SIG-M5 treated with dmso at 0.1 percent for 504 hours (cell line): Measurements from ENCODE around the gene SNRPD3.
"Not testable (repeated sequence)": the region's sequence is repeated elsewhere in the genome, so short reads cannot be mapped to it uniquely, and the experiment has no call there.

Experiments
- DNase-seq: peaks from one replicate; lab custom pipeline; 2025; ENCODE audit not compliant: unreplicated experiment; lab: John Stamatoyannopoulos, UW

The SNRPD3 gene

DNA sequence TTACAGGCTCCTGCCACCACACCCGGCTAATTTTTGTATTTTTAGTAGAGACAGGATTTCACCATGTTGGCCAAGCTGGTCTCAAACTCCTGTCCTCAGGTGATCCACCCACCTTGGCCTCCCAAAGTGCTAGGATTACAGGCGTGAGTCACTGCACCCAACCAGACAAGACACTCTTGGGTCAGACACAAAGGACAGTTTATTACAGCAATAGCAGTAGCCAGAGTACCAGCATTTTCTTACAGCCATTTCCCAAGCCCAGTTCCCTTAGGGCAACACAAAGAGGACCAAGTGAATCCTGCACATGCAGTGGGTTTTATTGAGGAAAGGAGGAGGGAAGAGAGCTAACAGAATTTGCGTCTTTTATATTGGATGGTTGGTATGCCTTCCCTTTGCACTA lies 24.8 kb upstream of the SNRPD3 start:
- not testable (repeated sequence) for DNase-seq

DNA sequence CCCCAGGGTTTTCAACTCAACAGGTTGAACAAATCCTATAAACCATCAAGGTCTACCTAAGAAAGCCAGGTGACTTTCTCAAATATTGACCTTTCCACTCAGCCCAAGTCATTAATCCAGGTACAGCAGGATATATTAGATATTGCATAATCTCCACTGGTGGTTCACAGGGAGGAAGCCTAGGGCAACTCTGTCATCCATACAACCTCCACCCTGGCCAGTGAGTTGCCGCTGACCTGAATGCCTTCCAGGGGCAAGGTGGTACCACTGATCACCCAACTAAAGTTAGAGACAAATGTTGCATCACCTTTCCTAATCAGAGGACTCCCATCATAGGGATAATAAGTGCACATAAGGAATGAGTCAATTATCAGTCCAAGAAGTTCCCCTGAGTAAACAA lies 23.7 kb upstream of the SNRPD3 start:
- DNase-seq, result no peak

DNA sequence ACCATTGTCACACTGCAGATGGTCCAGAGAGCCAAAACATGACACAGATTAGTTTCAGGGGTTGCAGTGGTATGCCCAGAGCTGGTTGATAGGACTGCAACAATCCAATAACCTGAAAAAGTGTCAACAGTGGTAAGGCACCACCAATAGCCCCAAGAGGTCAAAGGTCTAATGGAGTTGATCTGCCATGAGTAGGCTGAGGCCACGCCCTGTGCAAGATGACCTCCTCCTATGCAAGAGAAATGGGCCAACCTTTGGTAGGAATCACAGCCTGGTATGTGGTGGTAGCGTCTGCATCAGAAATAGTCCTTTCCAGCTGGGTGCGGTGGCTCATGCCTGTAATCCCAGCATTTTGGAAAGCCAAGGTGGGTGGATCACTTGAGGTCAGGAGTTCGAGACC lies 20.5 kb upstream of the SNRPD3 start:
- DNase-seq, result no peak

DNA sequence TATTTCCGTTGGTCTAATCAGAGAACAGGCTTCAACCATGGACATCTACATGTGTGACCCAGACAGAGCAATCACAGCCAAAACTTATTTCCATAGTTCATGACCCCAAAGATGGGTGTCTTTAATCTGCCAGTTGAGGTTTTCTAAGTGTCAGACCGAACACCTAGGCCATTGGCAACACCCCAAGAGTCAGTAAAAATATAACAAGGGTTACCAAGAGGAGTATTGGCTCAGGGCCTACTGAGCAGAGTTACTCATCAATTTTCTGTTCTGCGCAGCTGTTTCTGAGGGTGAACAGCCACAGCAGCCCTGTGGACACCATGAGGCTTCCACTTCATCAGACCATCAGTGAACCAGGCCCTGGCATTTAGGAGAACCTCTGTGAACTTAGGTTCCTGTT lies 19.7 kb upstream of the SNRPD3 start:
- no peak for DNase-seq

DNA sequence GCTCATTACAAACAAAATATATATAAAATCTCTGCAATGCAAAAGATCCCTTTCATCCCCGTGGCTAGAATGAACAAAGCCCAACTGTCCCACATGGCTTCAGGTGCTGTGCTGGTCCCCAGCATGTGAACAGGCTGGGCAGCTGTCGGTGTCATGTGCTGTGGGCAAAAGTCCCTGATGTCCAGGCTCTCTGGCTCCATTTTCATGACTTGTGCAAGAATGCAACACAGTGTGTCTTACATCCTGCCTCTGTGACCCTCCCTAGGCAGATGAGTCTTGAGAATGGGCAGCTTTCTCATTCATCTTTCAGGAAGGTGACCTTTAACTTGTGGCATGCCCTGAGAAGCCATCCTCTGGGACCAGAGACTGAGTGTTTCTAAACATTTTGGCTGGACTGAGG lies 15.3 kb upstream of the SNRPD3 start:
- no peak for DNase-seq

DNA sequence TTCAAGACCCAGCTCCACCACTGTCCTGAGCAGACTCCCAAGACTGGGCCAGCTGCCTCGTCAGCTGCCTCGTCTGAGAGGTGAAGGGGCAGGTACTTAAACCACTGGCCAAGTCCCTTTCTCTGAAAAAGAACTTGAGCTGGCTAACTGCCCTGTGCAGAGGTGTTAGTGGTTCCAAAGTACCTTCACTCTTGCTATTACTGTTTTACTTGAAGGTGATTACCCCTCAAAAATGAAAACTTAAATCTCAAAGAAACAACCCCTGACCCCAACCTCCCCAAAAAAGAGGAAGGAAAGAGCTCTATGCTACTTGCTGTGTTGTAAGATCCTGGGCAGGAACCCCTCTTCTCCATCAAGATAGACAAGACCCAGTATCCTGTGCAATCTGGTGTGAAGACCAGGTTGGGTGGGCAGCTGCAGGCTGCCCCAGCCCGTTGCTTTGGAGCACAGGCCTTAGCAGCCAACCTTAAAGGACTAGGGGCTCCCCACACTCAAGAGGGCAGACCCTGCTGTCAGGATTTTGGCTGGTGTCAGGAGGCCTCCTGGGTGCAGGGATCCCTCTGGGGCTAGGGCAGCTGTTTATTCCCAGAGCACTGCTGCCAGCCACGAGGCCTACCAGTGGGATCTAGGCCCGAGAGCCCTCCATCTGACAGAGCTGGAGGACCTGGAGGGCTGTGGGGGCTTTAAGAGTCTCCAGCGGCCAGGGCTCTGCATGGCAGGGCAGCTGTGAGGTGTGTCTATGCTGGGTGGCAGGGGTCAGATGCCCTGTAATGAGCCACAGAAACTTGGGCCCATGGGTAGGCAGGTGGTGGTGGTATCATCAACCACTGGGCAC lies 13.9 kb upstream of the SNRPD3 start:
- no peak for DNase-seq

DNA sequence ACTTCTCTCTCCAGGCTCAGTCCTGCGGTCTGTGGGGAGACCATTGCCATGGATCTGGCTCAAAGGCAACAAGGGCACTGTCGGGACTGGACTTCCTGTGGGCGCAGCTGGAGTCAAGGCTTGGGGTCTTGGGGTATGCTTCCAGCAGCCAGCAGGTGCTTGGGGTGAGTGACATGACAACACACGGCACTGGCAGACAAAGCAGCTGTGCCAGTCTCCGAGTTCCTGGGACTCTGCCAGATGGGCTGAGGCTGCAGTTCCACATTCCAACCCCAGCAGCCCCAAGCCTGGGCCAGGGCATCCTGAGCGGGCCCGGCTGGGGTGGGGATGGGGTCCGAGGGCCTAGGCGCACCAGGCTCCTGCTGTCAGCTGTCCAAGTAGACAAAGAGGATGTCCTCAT lies 13.2 kb upstream of the SNRPD3 start:
- no peak for DNase-seq

DNA sequence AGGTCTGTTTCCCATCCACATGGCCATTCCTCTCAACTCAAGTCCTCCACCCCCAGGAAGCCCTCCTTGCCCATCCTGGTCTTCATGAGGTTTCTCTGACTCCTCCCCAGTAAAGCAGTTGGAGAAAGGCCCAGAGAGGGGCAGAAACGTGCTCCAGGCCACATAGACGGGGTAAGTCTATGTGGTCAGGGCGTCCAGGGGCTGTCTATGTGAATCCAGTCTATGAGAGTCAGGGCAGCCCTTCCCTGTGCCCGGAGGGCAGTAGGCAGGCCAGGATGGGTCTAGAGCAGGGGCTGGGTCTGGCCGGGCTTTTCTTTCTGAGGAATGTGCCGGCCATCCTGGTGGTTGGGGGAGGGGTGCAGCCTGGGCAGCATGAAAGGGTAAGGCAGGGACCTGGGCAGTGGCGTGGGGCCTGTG lies 12.6 kb upstream of the SNRPD3 start:
- no peak for DNase-seq

DNA sequence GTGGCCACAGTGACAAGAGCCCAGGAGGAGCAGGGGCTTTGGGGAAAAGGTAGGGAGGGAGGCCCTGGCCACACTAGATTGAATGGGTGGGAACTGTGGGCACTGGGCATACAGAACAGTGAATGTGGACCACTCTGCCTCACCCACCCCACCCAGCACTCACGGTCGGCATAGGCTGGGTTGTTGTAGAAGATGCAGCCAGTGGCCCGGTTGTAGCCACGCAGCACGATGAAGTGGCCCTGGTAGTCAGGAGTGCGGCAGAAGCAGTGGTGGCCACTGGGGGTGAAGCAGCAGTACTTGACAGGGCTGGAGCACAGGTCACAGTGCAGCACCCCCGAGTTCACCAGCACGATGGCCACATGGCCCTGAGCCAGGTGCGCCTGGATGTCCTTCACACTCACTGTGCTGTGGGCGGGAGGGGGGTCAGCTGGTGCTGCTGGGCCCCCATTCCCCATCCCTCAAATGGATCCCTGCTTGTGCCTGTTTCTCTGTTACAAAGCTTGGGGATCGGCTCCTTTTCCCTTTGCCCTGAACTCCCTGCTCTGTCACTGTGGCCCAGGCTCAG lies 12.0 kb upstream of the SNRPD3 start:
- DNase-seq, result no peak

DNA sequence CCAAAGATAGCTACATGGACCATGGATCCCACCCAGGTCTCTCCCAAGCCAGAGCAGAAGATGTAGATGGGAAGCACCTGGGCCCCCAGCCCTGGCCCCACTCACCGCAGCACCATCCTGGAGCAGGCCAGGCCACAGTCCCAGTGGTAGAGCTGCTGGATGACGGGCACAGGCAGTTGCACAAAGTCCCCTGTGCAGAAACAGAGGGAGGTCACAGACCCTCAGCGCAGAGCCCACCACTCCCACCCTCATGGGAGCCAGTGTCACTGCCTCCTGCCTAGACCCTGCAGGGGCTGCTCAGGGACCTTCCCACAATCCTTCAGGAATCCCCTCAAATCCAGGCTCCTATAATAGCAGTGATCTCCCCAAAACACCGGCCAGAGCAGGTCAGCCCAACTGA lies 7.0 kb upstream of the SNRPD3 start:
- no peak for DNase-seq

DNA sequence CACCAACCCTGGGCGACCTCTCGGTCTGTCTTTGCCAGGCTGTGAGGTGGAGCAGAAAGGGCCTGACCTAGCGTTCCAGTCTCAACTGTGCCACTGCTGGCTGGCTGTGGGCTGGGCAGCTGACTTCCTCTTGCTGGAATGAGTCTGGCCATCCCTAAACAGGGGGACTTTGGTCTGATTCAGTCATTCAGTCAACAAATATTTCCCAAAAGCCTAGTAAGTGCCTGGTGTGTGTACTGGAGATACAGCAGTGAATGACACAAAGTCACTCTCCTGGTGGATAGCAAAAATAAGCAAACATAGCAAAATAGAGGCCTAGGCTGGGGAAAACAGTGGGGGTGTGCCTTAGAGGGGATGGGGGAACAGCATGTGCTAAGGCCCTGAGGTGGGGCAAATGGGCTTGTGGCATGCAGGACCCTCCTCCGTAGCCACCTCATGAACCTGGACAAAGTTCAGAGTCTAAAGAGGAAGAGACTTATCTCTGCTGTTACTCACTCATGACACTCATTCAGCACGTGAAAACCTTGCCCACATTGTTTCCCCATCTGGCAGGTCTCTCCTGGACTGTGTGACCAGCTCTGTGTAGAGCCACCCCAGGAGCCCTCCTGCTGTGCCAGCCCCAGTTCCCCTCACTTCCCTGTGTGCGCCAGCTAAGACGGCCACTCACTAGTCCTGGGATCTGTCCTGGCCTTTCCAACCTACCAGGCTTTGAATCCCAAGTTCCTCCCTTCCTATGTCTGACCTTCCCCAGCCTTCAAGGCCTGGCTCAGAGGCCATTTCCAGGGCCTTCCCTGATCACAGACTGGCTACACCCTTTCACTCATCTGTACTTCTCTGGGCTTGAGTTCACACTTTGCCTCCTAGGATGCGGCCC lies 5.5 kb upstream of the SNRPD3 start:
- no peak for DNase-seq

DNA sequence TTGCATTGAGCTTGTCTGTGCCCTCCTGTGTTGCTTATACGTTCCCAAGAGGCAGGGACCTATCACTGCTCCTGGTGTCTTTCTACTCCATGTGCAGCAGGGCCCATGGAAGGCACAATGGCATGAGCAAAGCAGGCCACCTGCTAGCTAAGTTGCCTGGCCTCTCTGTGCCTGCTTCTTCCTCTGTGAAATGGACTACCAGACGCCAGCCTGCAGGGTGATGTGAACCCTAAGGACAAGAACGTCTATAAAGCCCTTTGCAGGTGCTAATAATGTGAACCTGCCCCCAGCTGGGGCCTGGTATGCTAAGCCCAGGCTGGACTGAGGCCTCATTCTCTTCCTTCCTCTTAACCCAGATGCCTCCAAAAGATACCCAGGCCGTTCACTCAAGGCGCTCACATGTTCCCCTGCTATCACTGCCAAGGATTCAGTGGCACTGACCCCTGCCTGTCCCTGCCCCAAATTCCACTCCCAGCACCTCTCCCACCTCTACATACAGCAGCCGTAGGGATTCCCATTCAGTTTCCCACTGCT lies 4.8 kb upstream of the SNRPD3 start:
- DNase-seq, result no peak

DNA sequence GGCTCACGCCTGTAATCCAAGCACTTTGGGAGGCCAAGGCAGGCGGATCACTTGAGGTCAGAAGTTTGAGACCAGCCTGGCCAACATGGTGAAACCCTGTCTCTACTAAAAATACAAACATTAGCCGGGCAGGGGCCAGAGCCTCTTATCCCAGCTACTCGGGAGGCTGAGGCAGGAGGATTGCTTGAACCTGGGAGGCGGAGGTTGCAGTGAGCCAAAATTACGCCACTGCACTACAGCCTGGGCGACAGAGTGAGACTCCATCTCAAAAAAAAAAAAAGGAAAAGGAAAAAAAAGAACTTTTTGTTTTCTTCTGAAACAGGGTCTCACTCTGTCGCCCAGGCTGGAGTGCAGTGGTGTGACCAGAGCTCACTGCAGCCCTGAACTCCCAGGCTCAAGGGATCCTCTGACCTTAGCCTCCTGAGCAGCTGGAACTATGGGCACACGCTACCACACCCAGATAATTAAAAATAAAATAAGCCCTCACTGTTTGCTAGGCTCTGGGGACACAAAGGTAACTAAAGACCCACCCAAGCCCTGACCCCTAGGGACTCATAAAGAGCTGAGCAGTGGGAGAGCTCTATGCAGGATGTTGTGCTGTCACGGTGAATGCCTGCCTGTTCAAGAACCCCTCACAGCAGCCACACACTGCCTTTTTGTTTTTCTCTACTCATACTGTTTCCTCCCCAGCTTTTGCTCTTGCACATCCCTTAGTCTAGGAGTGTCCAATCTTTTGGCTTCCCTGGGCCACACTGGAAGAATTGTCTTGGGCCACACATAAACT lies 3.1 kb upstream of the SNRPD3 start:
- not testable (repeated sequence) for DNase-seq

DNA sequence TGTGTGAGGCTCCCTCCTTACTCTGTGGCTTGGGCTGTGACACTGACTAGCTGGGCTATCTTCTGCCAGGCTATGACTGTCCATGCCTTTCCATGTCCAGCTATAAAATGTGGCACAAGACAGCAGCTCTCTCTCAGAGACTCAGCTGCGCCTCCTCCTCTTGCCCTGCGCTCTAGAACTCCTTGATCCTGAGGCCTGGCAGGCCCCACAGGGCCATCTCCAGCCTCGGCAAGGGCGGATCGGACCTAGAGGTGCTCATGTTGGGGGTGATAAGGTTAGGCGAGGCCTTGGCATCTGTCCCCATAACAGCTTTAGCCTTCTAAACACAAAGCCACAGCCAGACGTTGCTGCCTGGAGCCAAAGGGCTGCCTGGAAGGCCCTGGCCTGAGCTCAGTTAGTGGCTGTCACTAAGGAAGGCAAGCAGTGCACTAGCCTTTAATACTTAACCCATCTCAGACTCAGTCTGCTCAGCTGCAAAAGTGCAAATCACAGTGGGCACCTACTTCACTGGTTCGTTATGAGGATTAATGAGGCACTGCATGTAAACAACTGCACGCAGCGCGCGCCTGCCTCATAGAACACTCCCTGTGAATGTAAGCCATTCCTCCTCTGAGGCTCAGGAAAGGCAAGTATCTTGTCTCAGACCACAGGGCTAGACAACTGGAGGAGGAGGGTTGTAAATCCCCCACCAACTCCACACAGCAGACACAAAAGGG lies 2.0 kb upstream of the SNRPD3 start:
- DNase-seq, result no peak

DNA sequence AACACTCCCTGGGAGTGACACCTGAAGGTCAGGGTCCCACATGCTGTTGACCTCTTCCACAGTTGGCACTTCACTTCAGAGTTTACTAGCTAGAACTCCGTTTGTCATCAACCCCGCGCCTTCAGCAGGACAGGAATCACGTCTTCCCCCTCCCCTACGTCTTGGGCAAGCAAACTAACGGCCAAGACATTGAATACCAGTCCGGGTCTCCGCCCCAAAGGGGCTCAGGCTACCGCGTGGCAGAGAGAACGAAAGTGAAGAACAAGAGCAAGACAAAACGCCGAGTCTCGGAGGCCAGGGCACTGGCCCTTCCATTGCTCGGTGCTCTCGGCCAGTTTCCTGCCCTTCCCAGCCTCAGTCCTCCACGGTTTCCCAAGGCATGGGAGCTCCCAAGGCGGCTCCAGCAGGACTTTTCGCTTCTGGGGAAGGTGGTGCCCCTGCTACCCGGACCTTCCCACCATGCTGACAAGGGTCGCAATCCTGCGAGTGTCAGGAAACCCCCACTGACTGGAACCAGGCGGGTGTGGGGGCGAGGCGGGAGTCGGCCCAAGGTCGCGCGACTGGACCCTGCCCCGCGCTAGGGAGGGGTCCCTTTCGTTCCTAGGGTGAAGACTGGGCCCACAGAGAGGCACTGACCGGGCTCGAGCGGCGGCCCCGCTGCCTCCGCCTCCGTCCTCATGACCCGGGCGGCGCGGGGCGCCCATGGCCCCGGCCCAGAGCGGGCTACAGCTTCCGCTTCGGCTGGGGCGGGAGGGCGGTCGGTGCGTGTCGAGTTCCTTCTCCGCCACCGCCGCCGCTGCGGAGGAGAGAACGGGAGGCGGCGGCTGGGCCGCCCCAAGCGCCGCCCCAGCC lies 1.3 kb upstream of the SNRPD3 start, which contains the start of gene GUCD1:
Gene GUCD1, minus strand, starts transcription at position 826 of the 852 bp plus-strand sequence. Its CDS starts 147 bp downstream, at position 679.
- DNase-seq, result peak; percentile 32

DNA sequence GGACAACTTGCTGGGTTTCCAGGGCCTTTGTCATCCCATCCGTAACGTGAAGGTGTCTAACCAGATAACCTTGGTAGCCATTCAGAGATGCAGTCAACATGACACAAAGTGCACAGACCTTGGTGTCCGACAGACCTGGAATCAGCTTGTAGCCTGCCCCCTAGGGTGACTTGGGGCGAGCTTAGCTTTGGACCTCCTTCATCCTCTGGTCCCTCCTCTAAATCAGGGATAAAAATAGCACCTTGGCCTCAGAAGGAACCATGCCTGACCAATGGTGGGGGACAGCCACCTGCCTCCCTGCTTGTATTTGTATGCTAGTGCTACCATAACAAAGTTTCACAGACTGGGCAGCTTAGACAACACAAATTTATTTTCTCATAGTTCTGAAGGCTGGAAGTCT lies 3.7 kb downstream of the SNRPD3 start:
- no peak for DNase-seq

DNA sequence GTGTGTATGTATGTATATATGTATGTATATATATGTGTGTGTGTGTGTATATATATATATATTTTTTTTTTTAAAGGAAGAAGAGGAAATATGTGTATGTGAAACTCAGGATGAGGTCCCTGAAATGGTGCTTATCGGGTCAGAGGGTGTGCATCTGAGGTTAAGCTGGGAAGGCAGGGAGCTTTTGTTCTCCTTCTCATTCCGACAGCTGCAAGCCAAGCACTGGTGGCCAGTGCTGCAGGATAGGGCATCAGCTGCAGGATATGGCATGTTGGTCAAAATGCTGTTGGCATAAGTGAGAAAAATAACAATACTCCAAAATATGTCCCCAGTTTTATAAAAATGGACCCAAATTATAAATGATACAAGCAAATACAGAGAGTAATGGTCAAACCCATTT lies 7.4 kb downstream of the SNRPD3 start:
- no peak for DNase-seq

DNA sequence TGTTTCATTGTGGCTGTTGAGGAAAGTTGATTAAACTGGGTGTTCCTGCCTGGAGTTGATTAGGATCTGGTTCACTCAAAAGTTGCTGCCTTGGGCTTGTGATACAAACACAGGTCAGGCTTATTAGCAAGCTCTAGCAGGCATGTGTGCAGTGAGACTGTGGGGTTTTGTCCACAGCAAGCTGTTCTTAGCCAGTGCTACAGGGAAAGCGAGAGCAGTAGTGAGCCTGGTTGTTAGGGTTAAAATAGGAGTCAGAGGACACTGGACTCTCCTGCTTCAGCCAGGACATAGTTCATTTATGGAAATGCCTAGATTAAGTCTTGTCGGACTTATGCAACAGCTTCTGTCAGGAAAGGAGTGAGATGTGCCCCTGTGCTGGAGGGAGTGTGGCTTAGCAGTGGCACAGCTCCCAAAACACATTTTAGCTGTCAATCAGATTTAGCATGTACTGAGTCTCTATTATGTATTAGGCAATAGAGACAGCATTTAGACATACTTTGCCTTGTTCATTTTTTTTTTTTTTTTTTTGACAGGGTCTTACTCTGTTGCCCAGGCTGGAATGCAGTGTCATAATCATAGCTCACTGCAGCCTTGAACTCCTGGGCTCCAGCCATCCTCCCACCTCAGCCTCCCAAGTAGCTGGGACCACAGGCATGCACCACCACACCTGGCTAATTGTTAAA lies 8.7 kb downstream of the SNRPD3 start:
- no peak for DNase-seq

DNA sequence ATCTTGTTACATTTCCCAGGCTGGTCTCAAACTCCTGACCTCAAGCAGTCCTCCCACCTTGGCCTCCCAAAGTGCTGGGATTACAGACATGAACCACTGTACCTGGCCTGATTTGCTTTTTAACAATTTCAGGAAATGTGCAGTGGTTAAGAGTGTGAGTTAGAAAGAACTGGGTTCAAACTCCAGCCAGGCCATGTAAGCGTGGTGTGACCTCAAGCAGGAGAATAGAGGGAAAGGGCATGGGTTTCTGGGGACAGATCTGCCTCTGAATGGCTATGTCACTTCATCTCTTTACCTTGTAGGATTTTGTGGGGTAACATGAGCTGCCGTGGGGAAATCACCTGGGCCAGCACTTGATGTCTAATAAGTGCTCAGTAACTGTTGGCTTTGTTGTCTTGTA lies 9.3 kb downstream of the SNRPD3 start:
- DNase-seq, result no peak
